HG03135 (cell line): ENCODE data around the gene CPED1.
"Not testable (repeated sequence)": the region's sequence is repeated elsewhere in the genome, so short reads cannot be mapped to it uniquely, and the experiment has no call there.

ENCODE experiments used
- ATAC-seq: cut with Tn5 transposase; IDR thresholded peaks from one replicate; pipeline ENCODE4 v1.9.1; 2021; ENCODE audit warnings: mild to moderate bottlenecking, moderate library complexity; ENCODE audit not compliant: unreplicated experiment

The CPED1 gene

GRCh38 chr7:121038717-121039509, 50.4 kb downstream of the CPED1 start:
- no peak for ATAC-seq

GRCh38 chr7:121039510-121039822, 51.0 kb downstream of the CPED1 start:
- ATAC-seq: no peak

- no peak for ATAC-seq
Measured at GRCh38 chr7:121039994-121040393, 51.5 kb downstream of the CPED1 start.

GRCh38 chr7:121041516-121042148, 53.1 kb downstream of the CPED1 start:
- no peak for ATAC-seq

GRCh38 chr7:121042195-121042594, 53.7 kb downstream of the CPED1 start:
- no peak for ATAC-seq

- ATAC-seq: no peak
Measured at GRCh38 chr7:121042899-121043298, 54.4 kb downstream of the CPED1 start.

GRCh38 chr7:121043314-121044234, 55.1 kb downstream of the CPED1 start:
- ATAC-seq: no peak

- ATAC-seq: no peak
Measured at GRCh38 chr7:121045090-121045489, 56.6 kb downstream of the CPED1 start.

GRCh38 chr7:121046009-121046408, 57.5 kb downstream of the CPED1 start:
- no peak for ATAC-seq

- ATAC-seq: no peak
Measured at GRCh38 chr7:121046893-121047468, 58.5 kb downstream of the CPED1 start.

GRCh38 chr7:121048195-121048594, 59.7 kb downstream of the CPED1 start:
- ATAC-seq: no peak

- no peak for ATAC-seq
Measured at GRCh38 chr7:121049028-121049791, 60.7 kb downstream of the CPED1 start.

GRCh38 chr7:121049897-121050296, 61.4 kb downstream of the CPED1 start:
- ATAC-seq: no peak

- ATAC-seq: no peak
Measured at GRCh38 chr7:121053219-121053618, 64.7 kb downstream of the CPED1 start.

GRCh38 chr7:121054925-121055324, 66.4 kb downstream of the CPED1 start:
- ATAC-seq: no peak

- no peak for ATAC-seq
Measured at GRCh38 chr7:121057878-121058277, 69.4 kb downstream of the CPED1 start.

GRCh38 chr7:121058975-121059374, 70.5 kb downstream of the CPED1 start:
- no peak for ATAC-seq

GRCh38 chr7:121059979-121060509, 71.5 kb downstream of the CPED1 start:
- not testable (repeated sequence) for ATAC-seq

GRCh38 chr7:121061677-121062582, 73.4 kb downstream of the CPED1 start:
- no peak for ATAC-seq
